MG63 (cell line): ENCODE measurements around the gene SLC2A1. TPM values are rescaled to one million over a fixed set of nuclear protein-coding genes. Genes with fewer than 3 reads are reported as not detected.

Experiments used
- DNase-seq: peaks from one replicate; pipeline ENCODE4 v3.0.0-alpha.2; 2020
- H3K27me3 ChIP-seq: fragments of 250-450 bp; sonication (Bioruptor Pico); 2 replicates; pipeline ENCODE4 v1.5.1; 2020; ENCODE audit warnings: mild to moderate bottlenecking, moderate library complexity
- H3K36me3 ChIP-seq: fragments of 250-450 bp; sonication (Bioruptor Pico); 2 replicates; pipeline ENCODE4 v1.5.1; 2020; ENCODE audit warnings: mild to moderate bottlenecking, moderate library complexity
- H3K4me3 ChIP-seq: fragments of 250-450 bp; sonication (Bioruptor Pico); 2 replicates; pipeline ENCODE4 v1.5.1; 2020; ENCODE audit warnings: mild to moderate bottlenecking, moderate library complexity
- H3K9me3 ChIP-seq: fragments of 250-450 bp; sonication (Bioruptor Pico); 2 replicates; pipeline ENCODE4 v1.5.1; 2020; ENCODE audit warnings: mild to moderate bottlenecking, moderate library complexity
- total RNA-seq: library from RNA; depleted of rRNA; stranded (reverse); fragments of >200 nt; shearing (Covaris generic); gene quantifications from 2 replicates; pipeline ENCODE4 v1.2.3, GENCODE V29; 2014; ENCODE audit warnings: low replicate concordance

SLC2A1 gene
- total RNA-seq, 1 experiment from 2014 or later: 127 TPM

DNA sequence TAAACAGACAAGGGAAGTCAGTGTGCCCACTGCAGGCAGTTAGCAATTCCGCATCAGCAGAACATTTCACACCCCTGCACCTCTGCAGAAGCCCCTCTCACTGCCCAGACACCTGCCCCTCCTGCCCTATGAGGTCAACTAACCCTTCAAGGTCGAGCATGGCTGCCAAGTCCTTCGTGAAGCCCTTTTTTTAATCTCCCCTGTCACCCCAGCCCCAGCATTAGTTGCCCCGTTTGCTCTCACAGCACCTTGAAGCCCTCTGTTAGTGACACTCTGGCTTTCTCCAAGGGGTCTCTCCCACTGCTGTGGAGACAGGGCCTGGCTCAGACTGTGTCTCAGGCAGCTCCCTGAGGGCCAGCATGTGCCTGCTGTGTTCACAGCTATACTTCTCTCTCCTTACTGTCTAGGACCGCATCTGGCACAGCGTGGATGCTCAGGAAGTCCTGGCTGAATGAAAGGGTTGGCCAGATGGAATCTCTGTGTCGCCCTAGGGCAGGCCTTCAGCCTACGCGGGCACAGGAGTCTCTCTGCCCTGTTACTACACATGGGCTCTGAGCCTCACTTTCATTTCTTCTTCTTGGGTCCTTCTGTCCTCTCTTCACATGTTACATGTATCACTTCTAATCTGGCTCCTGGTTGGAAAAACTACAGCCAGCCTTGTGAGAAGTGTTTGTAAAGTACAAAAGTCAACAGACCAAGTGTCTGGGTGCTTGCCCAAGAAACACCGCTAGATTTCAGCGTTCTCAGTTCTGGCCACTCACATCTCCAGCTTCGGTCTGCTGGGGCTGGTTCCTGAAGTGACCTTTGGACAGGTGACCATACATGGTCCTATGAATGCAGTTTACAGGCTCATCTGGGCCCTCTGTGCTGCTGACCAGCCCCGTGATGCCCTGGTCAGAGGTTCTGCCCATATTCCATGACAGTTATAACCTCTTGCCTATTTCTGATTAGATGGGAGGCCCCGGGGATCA is 19.7 kb downstream of the SLC2A1 start:
- Histone ChIP-seq H3K9me3 (no peaks in the 10 kb centered on the region), H3K36me3 (peaks cover 64% of the 10 kb centered on the region)

DNA sequence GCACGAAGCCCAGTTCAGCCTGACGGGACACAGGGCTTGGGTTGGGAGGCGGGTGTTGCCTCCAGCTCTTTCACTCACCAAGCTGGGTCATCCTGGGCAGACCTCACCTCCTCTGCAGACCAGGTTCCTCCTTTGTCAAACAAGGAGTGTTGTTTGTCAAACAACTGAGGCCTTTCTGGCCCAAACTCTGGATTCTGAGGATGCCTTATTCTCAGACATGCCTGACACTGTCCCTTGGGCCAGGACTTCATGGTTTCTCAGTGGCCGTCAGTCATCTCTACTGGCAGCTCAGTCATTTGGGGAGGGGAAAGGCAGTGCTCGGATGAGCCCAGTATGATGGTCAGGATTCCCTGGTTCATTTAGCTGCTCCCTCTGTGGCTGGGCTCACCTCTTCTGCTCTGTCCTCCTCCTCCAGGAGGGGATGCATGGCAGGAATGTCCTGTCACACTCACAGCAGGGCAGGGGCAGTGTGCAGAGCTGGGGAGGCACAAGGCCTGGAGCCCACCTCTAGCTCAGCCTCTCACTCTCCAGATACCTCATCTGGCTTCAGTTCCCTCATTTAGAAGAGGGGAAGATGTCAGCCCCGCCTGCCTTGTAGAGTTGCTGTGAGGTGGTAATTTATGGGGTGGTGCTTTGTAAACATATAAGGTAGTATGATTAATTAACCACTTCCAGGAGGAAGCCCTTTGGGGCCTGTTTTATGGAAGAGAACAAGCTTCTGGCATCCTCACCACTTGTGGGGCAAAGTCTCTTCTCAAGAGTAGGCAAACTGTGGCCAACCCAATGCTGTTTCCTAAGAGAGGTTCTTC is 20.6 kb downstream of the SLC2A1 start:
- Histone ChIP-seq H3K4me3 (no peak overlapping the region), H3K27me3 (no peaks in the 10 kb centered on the region), H3K9me3 (no peaks in the 10 kb centered on the region), H3K36me3 (peaks cover 73% of the 10 kb centered on the region)
- no peak for DNase-seq

More for the DNA sequence above, 19.7 kb downstream of the SLC2A1 start:
- DNase-seq: no peak
- Histone ChIP-seq H3K27me3 (no peaks in the 10 kb centered on the region), H3K4me3 (no peak overlapping the region)

DNA sequence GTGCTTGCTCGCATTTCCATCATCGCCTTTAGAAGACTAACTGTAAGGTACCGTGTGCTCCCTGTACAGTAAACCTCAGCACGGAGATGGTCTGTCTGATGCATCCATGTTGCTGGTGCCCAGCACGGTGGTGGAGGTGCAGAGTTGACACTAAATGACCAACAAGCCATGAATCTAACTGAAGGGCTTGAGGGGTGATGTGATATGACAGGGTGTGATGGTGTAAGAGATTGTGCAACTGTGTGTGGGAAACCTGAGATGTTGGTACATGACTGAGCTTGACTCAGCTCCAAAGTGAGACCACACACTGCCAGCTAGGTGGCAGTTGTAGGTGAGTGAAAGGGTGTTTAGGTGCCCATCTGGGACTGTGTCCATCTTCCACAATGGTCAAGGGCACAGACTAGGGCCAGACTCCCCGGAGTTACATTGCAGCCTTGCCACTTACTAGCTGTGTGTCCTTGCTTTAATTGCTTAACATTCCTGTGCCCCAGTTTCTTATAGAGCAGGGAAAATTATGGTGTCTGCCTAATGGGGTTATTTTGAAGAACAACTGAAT is 21.4 kb downstream of the SLC2A1 start:
- Histone ChIP-seq H3K4me3 (no peak overlapping the region), H3K36me3 (peaks cover 70% of the 10 kb centered on the region), H3K9me3 (no peaks in the 10 kb centered on the region), H3K27me3 (no peaks in the 10 kb centered on the region)
- DNase-seq: no peak

DNA sequence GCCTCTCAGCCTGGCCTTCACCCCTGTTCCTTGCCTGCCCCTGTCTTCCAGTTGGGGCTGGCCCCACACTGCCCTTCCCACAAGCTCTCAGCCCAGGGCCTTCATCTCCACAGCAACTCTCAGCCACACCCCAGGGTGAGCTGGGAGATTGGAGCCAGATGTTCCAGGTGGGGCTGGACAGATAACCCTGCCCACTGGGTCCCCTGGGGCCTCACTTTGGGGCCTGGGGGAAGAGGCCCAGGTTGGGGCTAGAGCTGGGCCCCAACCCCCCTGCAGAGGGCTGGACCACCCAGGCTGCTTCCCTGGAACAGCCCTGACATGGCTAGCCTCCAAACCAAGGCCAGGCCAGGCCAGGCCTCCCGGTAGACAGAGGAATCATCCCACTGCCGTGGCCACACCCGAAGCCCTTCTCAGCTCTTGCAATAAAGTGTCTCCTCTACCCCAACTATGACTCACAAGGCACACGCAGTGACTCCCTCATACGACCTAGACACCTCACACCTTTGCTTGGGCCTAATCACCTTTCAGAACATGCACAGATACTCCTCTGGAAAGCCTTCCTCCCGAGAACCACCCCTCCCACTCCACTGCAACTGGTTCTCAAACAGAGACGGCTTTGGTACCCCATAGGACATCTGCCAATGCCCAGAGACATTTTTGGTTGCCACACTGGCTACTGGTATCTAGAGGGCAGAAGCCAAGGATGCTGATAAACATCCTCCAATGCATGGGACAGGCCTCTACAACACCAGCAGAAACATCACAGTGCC is 22.2 kb downstream of the SLC2A1 start:
- H3K9me3 ChIP-seq: no peaks in the 10 kb centered on the region
- H3K27me3 ChIP-seq: no peaks in the 10 kb centered on the region
- peak; percentile 73 for DNase-seq
- no peak overlapping the region for H3K4me3 ChIP-seq
- H3K36me3 ChIP-seq: peaks cover 68% of the 10 kb centered on the region

GRCh38 chr1:42935971-42936308 is 22.7 kb downstream of the SLC2A1 start:
- peaks cover 67% of the 10 kb centered on the region for H3K36me3 ChIP-seq
- no peaks in the 10 kb centered on the region for H3K9me3 ChIP-seq
- no peaks in the 10 kb centered on the region for H3K27me3 ChIP-seq
- H3K4me3 ChIP-seq: no peak overlapping the region
- no peak for DNase-seq

DNA sequence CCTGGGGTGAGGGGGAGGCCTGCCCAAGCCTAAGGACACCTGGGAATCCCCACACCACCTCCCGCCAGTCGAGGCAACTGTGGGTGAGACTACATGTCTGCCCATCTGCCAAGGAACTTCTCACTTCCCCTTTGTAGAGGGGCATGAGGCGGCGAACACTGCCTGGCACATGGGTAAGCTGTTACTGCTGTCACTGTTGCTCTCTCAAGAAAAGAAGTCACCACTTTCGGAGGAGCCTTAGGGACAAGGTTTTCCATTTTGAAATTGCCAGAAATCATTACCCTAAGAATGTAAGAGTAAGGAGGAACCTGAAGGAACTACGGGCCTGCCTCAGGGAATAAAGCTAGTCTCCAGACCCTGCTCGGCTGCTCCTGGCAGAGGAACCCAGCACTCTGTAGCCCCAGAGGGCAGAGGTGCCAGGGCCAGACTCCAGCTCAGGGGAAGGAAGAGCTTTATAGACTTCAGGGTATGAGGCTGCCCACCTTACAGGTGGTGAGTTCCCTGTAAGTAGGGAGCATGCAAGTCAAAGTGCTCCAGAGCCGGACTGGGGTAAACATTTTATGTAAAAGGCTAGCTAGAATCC is 23.3 kb downstream of the SLC2A1 start:
- no peak overlapping the region for H3K4me3 ChIP-seq
- no peak for DNase-seq
- no peaks in the 10 kb centered on the region for H3K9me3 ChIP-seq
- H3K36me3 ChIP-seq: peaks cover 67% of the 10 kb centered on the region
- no peaks in the 10 kb centered on the region for H3K27me3 ChIP-seq

GRCh38 chr1:42934541-42935312 is 23.9 kb downstream of the SLC2A1 start:
- Histone ChIP-seq H3K9me3 (no peaks in the 10 kb centered on the region), H3K27me3 (no peaks in the 10 kb centered on the region), H3K4me3 (no peak overlapping the region), H3K36me3 (peaks cover 68% of the 10 kb centered on the region)
- no peak for DNase-seq

- H3K36me3 ChIP-seq: peaks cover 66% of the 10 kb centered on the region
- no peak for DNase-seq
- no peaks in the 10 kb centered on the region for H3K27me3 ChIP-seq
- no peak overlapping the region for H3K4me3 ChIP-seq
- H3K9me3 ChIP-seq: no peaks in the 10 kb centered on the region
Measured at GRCh38 chr1:42933610-42934491, 24.8 kb downstream of the SLC2A1 start.

- Histone ChIP-seq H3K4me3 (no peak overlapping the region), H3K27me3 (no peaks in the 10 kb centered on the region), H3K36me3 (peaks cover 67% of the 10 kb centered on the region), H3K9me3 (no peaks in the 10 kb centered on the region)
- no peak for DNase-seq
Measured at GRCh38 chr1:42933060-42933586, 25.5 kb downstream of the SLC2A1 start.

- H3K36me3 ChIP-seq: peaks cover 67% of the 10 kb centered on the region
- no peak for DNase-seq
- no peak overlapping the region for H3K4me3 ChIP-seq
- H3K27me3 ChIP-seq: no peaks in the 10 kb centered on the region
- no peaks in the 10 kb centered on the region for H3K9me3 ChIP-seq
Measured at GRCh38 chr1:42932442-42932941, 26.2 kb downstream of the SLC2A1 start.

DNA sequence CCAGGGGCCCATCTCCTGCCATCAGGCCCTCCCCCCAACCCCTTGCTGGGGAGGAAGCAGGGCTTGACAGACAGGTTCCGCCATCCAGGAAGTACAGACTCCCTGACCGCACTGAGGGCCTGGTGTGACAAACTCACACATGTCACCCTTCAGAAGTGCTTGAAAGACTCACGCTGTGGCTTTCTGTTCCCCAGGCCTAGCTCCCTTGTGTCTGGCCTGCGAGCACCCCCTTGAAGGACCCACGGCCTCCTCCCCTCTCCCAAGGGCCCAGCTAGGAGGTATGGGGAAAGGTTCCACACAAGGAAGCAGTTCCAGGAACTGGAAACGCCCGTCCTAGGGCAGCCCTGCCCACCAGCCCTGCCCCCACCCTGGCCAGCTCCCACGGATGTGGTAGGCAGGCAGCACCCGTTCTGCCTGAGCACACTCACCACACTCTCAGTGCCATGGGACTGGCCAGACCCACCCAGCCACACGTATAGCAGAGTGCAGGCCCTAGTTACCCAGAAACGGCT is 26.7 kb downstream of the SLC2A1 start:
- no peak for DNase-seq
- no peaks in the 10 kb centered on the region for H3K9me3 ChIP-seq
- H3K36me3 ChIP-seq: peaks cover 67% of the 10 kb centered on the region
- H3K27me3 ChIP-seq: no peaks in the 10 kb centered on the region
- no peak overlapping the region for H3K4me3 ChIP-seq

- DNase-seq: peak; percentile 40
- H3K36me3 ChIP-seq: peaks cover 68% of the 10 kb centered on the region
Measured at GRCh38 chr1:42931108-42931539, 27.5 kb downstream of the SLC2A1 start.

DNA sequence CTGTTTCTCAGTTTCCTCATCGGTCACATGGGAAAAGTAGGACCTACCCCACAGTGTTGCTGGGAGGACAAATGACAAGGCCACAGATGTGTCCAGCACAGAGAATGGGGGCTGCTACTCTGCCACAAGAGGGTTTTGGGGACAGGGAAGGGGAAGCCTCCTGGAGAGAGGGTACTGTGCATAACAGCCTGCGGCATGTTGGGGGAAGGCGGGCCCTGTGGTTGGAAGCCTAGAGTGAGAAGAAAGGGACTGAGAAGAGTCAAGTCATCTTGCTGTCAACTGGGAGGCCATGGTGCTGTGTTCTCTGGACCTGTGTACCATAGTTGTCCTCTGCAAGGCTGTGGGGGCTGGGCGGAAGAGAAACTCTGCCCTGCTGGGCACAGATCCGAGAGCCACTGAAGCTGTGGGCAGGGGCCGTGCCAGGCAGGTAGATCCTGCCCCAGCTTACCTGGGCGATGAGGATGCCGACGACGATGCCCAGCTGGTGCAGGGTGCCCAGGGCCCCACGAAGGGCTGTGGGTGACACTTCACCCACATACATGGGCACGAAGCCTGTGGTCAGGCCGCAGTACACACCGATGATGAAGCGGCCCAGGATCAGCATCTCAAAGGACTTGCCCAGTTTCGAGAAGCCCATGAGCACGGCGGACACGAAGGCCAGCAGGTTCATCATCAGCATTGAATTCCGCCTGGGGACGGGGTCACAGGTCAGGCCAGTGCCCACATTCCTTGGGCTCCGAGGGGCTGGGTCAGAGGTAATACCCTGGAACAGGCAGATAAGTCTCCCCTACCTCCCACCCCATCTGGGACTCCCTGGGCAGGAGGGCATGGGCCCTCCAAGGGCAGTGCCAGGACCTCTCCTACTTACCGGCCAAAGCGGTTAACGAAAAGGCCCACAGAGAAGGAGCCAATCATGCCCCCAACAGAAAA is 28.2 kb downstream of the SLC2A1 start:
- H3K27me3 ChIP-seq: no peaks in the 10 kb centered on the region
- H3K4me3 ChIP-seq: no peak overlapping the region
- H3K36me3 ChIP-seq: peaks cover 72% of the 10 kb centered on the region
- H3K9me3 ChIP-seq: no peaks in the 10 kb centered on the region
- DNase-seq: no peak

More at GRCh38 chr1:42931108-42931539, 27.5 kb downstream of the SLC2A1 start:
- H3K27me3 ChIP-seq: no peaks in the 10 kb centered on the region
- no peaks in the 10 kb centered on the region for H3K9me3 ChIP-seq
- no peak overlapping the region for H3K4me3 ChIP-seq
